ENCODE measurements around the gene COG5.

GRCh38 chr7:107208024-107208521 lies 355.6 kb downstream of the COG5 start:
- TF ChIP-seq SIN3A (IDR thresholded peaks at IDR 0.05; ENCODE audit: borderline replicate concordance, insufficient read depth, low read length) (no peak), TAF1 (IDR thresholded peaks at IDR 0.05; ENCODE audit: borderline replicate concordance, insufficient read depth, low read length) (no peak), FOXP2 (optimal IDR thresholded peaks at IDR 0.05; ENCODE audit: borderline replicate concordance, extremely low read depth, extremely low read length, insufficient read depth) (no peak), POLR2AphosphoS5 (IDR thresholded peaks at IDR 0.05; ENCODE audit: low read depth, low read length) (no peak)
- TF ChIP-seq, protein P1, sequence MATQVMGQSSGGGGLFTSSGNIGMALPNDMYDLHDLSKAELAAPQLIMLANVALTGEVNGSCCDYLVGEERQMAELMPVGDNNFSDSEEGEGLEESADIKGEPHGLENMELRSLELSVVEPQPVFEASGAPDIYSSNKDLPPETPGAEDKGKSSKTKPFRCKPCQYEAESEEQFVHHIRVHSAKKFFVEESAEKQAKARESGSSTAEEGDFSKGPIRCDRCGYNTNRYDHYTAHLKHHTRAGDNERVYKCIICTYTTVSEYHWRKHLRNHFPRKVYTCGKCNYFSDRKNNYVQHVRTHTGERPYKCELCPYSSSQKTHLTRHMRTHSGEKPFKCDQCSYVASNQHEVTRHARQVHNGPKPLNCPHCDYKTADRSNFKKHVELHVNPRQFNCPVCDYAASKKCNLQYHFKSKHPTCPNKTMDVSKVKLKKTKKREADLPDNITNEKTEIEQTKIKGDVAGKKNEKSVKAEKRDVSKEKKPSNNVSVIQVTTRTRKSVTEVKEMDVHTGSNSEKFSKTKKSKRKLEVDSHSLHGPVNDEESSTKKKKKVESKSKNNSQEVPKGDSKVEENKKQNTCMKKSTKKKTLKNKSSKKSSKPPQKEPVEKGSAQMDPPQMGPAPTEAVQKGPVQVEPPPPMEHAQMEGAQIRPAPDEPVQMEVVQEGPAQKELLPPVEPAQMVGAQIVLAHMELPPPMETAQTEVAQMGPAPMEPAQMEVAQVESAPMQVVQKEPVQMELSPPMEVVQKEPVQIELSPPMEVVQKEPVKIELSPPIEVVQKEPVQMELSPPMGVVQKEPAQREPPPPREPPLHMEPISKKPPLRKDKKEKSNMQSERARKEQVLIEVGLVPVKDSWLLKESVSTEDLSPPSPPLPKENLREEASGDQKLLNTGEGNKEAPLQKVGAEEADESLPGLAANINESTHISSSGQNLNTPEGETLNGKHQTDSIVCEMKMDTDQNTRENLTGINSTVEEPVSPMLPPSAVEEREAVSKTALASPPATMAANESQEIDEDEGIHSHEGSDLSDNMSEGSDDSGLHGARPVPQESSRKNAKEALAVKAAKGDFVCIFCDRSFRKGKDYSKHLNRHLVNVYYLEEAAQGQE (IDR thresholded peaks at IDR 0.05; ENCODE audit: insufficient read depth in 1 of 2, low read depth in 2 of 2, low read length in 2 of 2), result no peak

Data from PFSK-1 (cell line).